KMS-11 (cell line): ENCODE measurements around the gene CBFA2T2.

ENCODE experiments used
- H2AFZ ChIP-seq: fragments of 200-600 bp; sonication (generic); 2 replicates; pipeline ENCODE4 v1.6.1; 2016; ENCODE audit warnings: antibody characterized with exemption, mixed run types, low read depth
- H3K27ac ChIP-seq: fragments of 200-600 bp; sonication (generic); 2 replicates; pipeline ENCODE4 v1.6.1; 2016; ENCODE audit warnings: mild to moderate bottlenecking, mixed run types
- H3K27me3 ChIP-seq: fragments of 200-600 bp; sonication (generic); 2 replicates; pipeline ENCODE4 v1.6.1; 2017; ENCODE audit warnings: mild to moderate bottlenecking, low read depth, mixed run types, moderate library complexity; ENCODE audit not compliant: insufficient read depth
- H3K36me3 ChIP-seq: fragments of 200-600 bp; sonication (generic); 2 replicates; pipeline ENCODE4 v1.6.1; 2017; ENCODE audit warnings: mild to moderate bottlenecking, mixed run types; ENCODE audit not compliant: insufficient read depth
- H3K4me1 ChIP-seq: fragments of 200-600 bp; sonication (generic); 2 replicates; pipeline ENCODE4 v1.6.1; 2016; ENCODE audit warnings: mild to moderate bottlenecking, low read depth, mixed run types; ENCODE audit not compliant: poor library complexity, severe bottlenecking
- H3K4me2 ChIP-seq: fragments of 200-600 bp; sonication (generic); 2 replicates; pipeline ENCODE4 v1.7.0; 2016; ENCODE audit warnings: mild to moderate bottlenecking, mixed run types
- H3K4me3 ChIP-seq: fragments of 200-600 bp; sonication (generic); IDR thresholded peaks from 2 replicates; pipeline ENCODE4 v1.6.1; 2017; ENCODE audit warnings: low read depth, low read length, mixed read lengths; ENCODE audit not compliant: insufficient read depth
- H3K79me2 ChIP-seq: fragments of 200-600 bp; sonication (generic); 2 replicates; pipeline ENCODE4 v1.6.1; 2016; ENCODE audit warnings: low read depth, mixed run types; ENCODE audit not compliant: insufficient read depth
- H3K9ac ChIP-seq: fragments of 200-600 bp; sonication (generic); 2 replicates; pipeline ENCODE4 v1.6.1; 2016; ENCODE audit warnings: mild to moderate bottlenecking, mixed run types
- H4K20me1 ChIP-seq: fragments of 200-600 bp; sonication (generic); 2 replicates; pipeline ENCODE4 v1.6.1; 2016; ENCODE audit warnings: mild to moderate bottlenecking, mixed run types; ENCODE audit not compliant: insufficient read depth
- TF ChIP-seq, protein P1 (sequence below): fragments of 200-600 bp; sonication (generic); conservative IDR thresholded peaks from 2 replicates; pipeline ENCODE4 v1.6.1; 2017; ENCODE audit warnings: low read depth, mild to moderate bottlenecking, antibody characterized with exemption, low read length, moderate library complexity, mixed read lengths

Gene CBFA2T2

GRCh38 chr20:33670715-33671499 is 181.0 kb downstream of the CBFA2T2 start:
- Histone ChIP-seq H4K20me1 (no peaks in the 10 kb centered on the region), H3K4me1 (peaks cover 60% of the 10 kb centered on the region), H2AFZ (no peak overlapping the region), H3K4me3 (no peak overlapping the region), H3K27me3 (no peaks in the 10 kb centered on the region), H3K4me2 (no peak overlapping the region), H3K27ac (no peak overlapping the region), H3K79me2 (peaks cover 36% of the 10 kb centered on the region), H3K9ac (no peak overlapping the region), H3K36me3 (no peaks in the 10 kb centered on the region; the same call in 1 of the 2 replicates)
- TF ChIP-seq, protein P1, sequence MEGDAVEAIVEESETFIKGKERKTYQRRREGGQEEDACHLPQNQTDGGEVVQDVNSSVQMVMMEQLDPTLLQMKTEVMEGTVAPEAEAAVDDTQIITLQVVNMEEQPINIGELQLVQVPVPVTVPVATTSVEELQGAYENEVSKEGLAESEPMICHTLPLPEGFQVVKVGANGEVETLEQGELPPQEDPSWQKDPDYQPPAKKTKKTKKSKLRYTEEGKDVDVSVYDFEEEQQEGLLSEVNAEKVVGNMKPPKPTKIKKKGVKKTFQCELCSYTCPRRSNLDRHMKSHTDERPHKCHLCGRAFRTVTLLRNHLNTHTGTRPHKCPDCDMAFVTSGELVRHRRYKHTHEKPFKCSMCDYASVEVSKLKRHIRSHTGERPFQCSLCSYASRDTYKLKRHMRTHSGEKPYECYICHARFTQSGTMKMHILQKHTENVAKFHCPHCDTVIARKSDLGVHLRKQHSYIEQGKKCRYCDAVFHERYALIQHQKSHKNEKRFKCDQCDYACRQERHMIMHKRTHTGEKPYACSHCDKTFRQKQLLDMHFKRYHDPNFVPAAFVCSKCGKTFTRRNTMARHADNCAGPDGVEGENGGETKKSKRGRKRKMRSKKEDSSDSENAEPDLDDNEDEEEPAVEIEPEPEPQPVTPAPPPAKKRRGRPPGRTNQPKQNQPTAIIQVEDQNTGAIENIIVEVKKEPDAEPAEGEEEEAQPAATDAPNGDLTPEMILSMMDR: no peak

DNA sequence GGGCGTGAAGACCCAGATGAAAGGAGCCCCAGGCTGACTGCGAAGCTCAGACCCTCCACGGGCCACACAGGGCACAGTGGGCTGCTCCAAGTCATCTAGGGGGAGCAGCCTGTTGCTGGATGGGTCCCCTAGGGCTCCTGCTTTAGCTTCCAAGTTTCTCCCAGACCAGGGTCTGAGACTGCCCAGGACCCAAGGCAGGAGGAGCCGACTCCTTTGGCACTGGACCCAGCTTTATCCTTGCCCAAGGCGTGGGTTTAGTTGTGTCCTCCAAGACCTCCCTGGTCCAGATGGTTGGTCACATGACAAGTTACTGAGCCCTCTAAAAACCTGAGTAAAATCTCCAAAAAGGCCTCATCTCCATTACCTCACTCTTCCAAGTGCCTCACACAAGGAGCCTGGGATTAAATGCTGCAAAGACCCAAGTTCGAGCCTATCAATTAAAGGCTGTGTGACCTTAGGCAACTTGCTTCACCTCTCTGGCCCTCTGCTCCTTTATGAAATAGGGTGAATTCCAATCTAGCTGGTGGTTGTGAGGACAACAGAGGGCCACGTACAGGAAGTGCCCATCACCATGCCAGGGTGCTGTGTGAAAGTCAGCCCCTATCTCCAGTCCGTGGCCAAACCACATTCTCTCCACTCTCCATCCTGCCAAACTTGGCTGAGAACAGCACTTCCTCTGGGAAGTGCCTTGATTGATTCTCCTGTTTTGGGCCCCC is 181.8 kb downstream of the CBFA2T2 start:
- no peaks in the 10 kb centered on the region for H4K20me1 ChIP-seq

GRCh38 chr20:33672426-33673113 is 182.7 kb downstream of the CBFA2T2 start:
- no peaks in the 10 kb centered on the region for H4K20me1 ChIP-seq
- no peak overlapping the region for H3K4me3 ChIP-seq
- H3K9ac ChIP-seq: peak overlapping the region; percentile 84
- H3K27me3 ChIP-seq: no peaks in the 10 kb centered on the region
- TF ChIP-seq, protein P1: no peak
- H3K36me3 ChIP-seq: peaks cover 4% of the 10 kb centered on the region; the same call in 1 of the 2 replicates
- H3K4me1 ChIP-seq: peaks cover 60% of the 10 kb centered on the region
- peak overlapping the region; percentile 94 for H3K4me2 ChIP-seq
- peaks cover 35% of the 10 kb centered on the region for H3K79me2 ChIP-seq
- peak overlapping the region; percentile 62; the same call in 1 of the 2 replicates for H3K27ac ChIP-seq
- H2AFZ ChIP-seq: no peak overlapping the region

More for the DNA sequence above, 181.8 kb downstream of the CBFA2T2 start:
- Histone ChIP-seq H3K36me3 (no peaks in the 10 kb centered on the region; the same call in 1 of the 2 replicates), H3K4me3 (no peak overlapping the region), H3K79me2 (peaks cover 35% of the 10 kb centered on the region), H3K27ac (peak overlapping the region; percentile 62; the same call in 1 of the 2 replicates), H2AFZ (no peak overlapping the region), H3K4me1 (peaks cover 60% of the 10 kb centered on the region), H3K27me3 (no peaks in the 10 kb centered on the region), H3K9ac (peak overlapping the region; percentile 84; the same call in 1 of the 2 replicates), H3K4me2 (peak overlapping the region; percentile 94)
- TF ChIP-seq, protein P1: no peak

GRCh38 chr20:33673114-33673409 is 183.2 kb downstream of the CBFA2T2 start:
- Histone ChIP-seq H3K4me1 (peaks cover 59% of the 10 kb centered on the region), H2AFZ (no peak overlapping the region), H3K79me2 (peaks cover 35% of the 10 kb centered on the region), H3K27ac (peak overlapping the region; percentile 62), H3K4me3 (no peak overlapping the region), H3K9ac (peak overlapping the region; percentile 84), H3K36me3 (peaks cover 7% of the 10 kb centered on the region; the same call in 1 of the 2 replicates), H3K27me3 (no peaks in the 10 kb centered on the region), H4K20me1 (no peaks in the 10 kb centered on the region), H3K4me2 (peak overlapping the region; percentile 94)
- TF ChIP-seq, protein P1: no peak
